ENCODE measurements around the gene SUPT3H. TPM values are rescaled to one million over a fixed set of nuclear protein-coding genes. Genes with fewer than 3 reads are reported as not detected.

SUPT3H gene
- polyA plus RNA-seq, 1 donor (not counting 4 experiments of a cell fraction or from before 2014, with no cell fraction given): 7.6 TPM

DNA sequence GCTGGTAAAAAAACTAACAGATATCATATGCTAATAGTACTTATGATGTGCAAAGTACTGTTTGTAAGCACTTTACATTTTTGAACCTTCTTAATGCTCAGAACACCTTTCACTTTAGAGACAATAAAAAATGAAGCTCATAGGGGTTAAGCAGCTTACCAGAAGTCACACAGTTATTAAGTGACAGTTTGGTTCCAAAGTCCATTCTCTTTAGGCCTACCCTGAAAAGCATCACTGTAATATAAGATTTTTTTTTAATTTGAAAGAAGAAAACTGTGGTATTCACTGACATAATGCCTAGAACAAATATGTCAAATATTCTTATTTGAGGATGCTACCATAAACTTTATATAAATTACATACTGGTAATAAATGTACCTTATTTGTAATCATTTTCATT lies 177.2 kb downstream of the SUPT3H start:
- H3K9ac ChIP-seq (ENCODE audit: control insufficient read depth, extremely low read depth, insufficient read depth, low read length): no peak overlapping the region
- no peaks in the 10 kb centered on the region for H3K36me3 ChIP-seq (ENCODE audit: control insufficient read depth in 2 of 2, extremely low read depth in 1 of 2, insufficient read depth in 2 of 2, low read length in 2 of 2)
- DNase-seq (ENCODE audit: low read depth, low spot score) (no peak), FAIRE-seq (no peak)
- H3K27ac ChIP-seq (ENCODE audit: control insufficient read depth, insufficient read depth, low read length): no peak overlapping the region
- H3K79me2 ChIP-seq (ENCODE audit: control insufficient read depth, insufficient read depth, low read length): no peaks in the 10 kb centered on the region
- H2AFZ ChIP-seq (ENCODE audit: control insufficient read depth, low read length): no peak overlapping the region
- H3K4me1 ChIP-seq (ENCODE audit: control insufficient read depth, extremely low read depth, insufficient read depth, low read length): no peaks in the 10 kb centered on the region
- no peak overlapping the region for H3K4me3 ChIP-seq (ENCODE audit: control insufficient read depth in 2 of 3, extremely low read depth in 1 of 3, insufficient read depth in 2 of 3, low read depth in 1 of 3, low read length in 3 of 3)
- no peaks in the 10 kb centered on the region for H4K20me1 ChIP-seq (ENCODE audit: control insufficient read depth, extremely low read depth, insufficient read depth, low read length)
- no peaks in the 10 kb centered on the region for H3K9me1 ChIP-seq (ENCODE audit: control insufficient read depth, extremely low read depth, insufficient read depth, low read length)
- TF ChIP-seq EZH2 (IDR thresholded peaks at IDR 0.05; ENCODE audit: low read length): no peak
- TF ChIP-seq, protein P1, sequence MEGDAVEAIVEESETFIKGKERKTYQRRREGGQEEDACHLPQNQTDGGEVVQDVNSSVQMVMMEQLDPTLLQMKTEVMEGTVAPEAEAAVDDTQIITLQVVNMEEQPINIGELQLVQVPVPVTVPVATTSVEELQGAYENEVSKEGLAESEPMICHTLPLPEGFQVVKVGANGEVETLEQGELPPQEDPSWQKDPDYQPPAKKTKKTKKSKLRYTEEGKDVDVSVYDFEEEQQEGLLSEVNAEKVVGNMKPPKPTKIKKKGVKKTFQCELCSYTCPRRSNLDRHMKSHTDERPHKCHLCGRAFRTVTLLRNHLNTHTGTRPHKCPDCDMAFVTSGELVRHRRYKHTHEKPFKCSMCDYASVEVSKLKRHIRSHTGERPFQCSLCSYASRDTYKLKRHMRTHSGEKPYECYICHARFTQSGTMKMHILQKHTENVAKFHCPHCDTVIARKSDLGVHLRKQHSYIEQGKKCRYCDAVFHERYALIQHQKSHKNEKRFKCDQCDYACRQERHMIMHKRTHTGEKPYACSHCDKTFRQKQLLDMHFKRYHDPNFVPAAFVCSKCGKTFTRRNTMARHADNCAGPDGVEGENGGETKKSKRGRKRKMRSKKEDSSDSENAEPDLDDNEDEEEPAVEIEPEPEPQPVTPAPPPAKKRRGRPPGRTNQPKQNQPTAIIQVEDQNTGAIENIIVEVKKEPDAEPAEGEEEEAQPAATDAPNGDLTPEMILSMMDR (optimal IDR thresholded peaks at IDR 0.05 in 1 of 3, IDR thresholded peaks at IDR 0.05 in 1 of 3, conservative IDR thresholded peaks at IDR 0.05 in 1 of 3; ENCODE audit: extremely low read depth in 1 of 3, insufficient read depth in 2 of 3, low read length in 3 of 3): no peak
- no peaks in the 10 kb centered on the region for H3K27me3 ChIP-seq (ENCODE audit: control insufficient read depth, extremely low read depth, insufficient read depth, low read length)
- dilution Hi-C loops (cut with MboI; ENCODE audit: extremely low pct_ligation_motif_present, low sequenced_read_pairs): no loop called here
- H3K4me2 ChIP-seq (ENCODE audit: control insufficient read depth, extremely low read depth, insufficient read depth, low read depth, low read length): no peak overlapping the region
- H3K9me3 ChIP-seq (ENCODE audit: control insufficient read depth, low read depth, low read length): no peaks in the 10 kb centered on the region

DNA sequence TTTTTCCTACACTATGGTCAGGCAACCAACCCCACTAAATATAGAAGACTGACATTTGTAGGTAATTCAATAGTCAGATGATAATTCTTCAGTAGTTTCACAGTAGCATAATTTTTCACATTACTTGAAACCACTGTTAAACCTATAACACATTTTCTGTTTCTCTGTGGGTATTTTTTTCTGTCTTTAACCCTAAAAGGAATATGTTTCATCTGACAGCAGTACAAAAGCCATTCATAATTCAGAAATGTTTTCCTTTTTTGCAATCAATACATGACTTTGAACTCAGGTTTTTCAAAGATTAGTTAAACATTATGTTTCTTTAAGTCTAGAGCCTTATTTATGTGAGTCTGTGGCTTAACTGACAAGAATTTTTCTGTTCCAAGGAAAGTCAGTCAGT lies 178.2 kb downstream of the SUPT3H start:
- DNase-seq (ENCODE audit: low read depth, low spot score): no peak

More for the DNA sequence above, 178.2 kb downstream of the SUPT3H start:
- dilution Hi-C loops (cut with MboI; ENCODE audit: extremely low pct_ligation_motif_present, low sequenced_read_pairs): no loop called here
- Histone ChIP-seq H2AFZ (ENCODE audit: control insufficient read depth, low read length) (no peak overlapping the region), H4K20me1 (ENCODE audit: control insufficient read depth, extremely low read depth, insufficient read depth, low read length) (no peaks in the 10 kb centered on the region), H3K79me2 (ENCODE audit: control insufficient read depth, insufficient read depth, low read length) (no peaks in the 10 kb centered on the region), H3K27me3 (ENCODE audit: control insufficient read depth, extremely low read depth, insufficient read depth, low read length) (no peaks in the 10 kb centered on the region), H3K27ac (ENCODE audit: control insufficient read depth, insufficient read depth, low read length) (no peak overlapping the region), H3K9ac (ENCODE audit: control insufficient read depth, extremely low read depth, insufficient read depth, low read length) (no peak overlapping the region), H3K9me1 (ENCODE audit: control insufficient read depth, extremely low read depth, insufficient read depth, low read length) (no peaks in the 10 kb centered on the region), H3K4me1 (ENCODE audit: control insufficient read depth, extremely low read depth, insufficient read depth, low read length) (no peaks in the 10 kb centered on the region), H3K4me2 (ENCODE audit: control insufficient read depth, extremely low read depth, insufficient read depth, low read depth, low read length) (no peak overlapping the region), H3K36me3 (ENCODE audit: control insufficient read depth in 2 of 2, extremely low read depth in 1 of 2, insufficient read depth in 2 of 2, low read length in 2 of 2) (no peaks in the 10 kb centered on the region), H3K9me3 (ENCODE audit: control insufficient read depth, low read depth, low read length) (no peaks in the 10 kb centered on the region), H3K4me3 (ENCODE audit: control insufficient read depth in 2 of 3, extremely low read depth in 1 of 3, insufficient read depth in 2 of 3, low read depth in 1 of 3, low read length in 3 of 3) (no peak overlapping the region)
- TF ChIP-seq, protein P1 (optimal IDR thresholded peaks at IDR 0.05 in 1 of 3, IDR thresholded peaks at IDR 0.05 in 1 of 3, conservative IDR thresholded peaks at IDR 0.05 in 1 of 3; ENCODE audit: extremely low read depth in 1 of 3, insufficient read depth in 2 of 3, low read length in 3 of 3): no peak
- TF ChIP-seq EZH2 (IDR thresholded peaks at IDR 0.05; ENCODE audit: low read length): no peak
- no peak for FAIRE-seq
